DOHH2 (cell line): ENCODE results near the gene FNBP1L.

Experiments
- CTCF ChIP-seq: fragments of 200-600 bp; sonication (generic); IDR thresholded peaks from one replicate; pipeline ENCODE4 v1.5.1; 2014; ENCODE audit warnings: antibody characterized with exemption, mild to moderate bottlenecking, low read depth, low read length; ENCODE audit not compliant: poor library complexity, severe bottlenecking
- EZH2phosphoT487 ChIP-seq: fragments of 200-600 bp; sonication (generic); IDR thresholded peaks from 2 replicates; pipeline ENCODE4 v1.6.1; 2017; ENCODE audit warnings: borderline replicate concordance, mild to moderate bottlenecking, antibody characterized with exemption, low read length, moderate library complexity, mixed read lengths

- TF ChIP-seq CTCF (no peak), EZH2phosphoT487 (no peak)
These were observed 4.5 kb upstream of the FNBP1L start for GRCh38 chr1:93443454-93443853.
